Middle frontal gyrus (tissue), 1 donor: ENCODE results near the gene CD44.

Experiments
- DNase-seq: peaks from one replicate; pipeline ENCODE4 v3.0.0-alpha.2; 2015; ENCODE audit warnings: low spot score; ENCODE audit errors: extremely low spot score

The CD44 gene

DNA sequence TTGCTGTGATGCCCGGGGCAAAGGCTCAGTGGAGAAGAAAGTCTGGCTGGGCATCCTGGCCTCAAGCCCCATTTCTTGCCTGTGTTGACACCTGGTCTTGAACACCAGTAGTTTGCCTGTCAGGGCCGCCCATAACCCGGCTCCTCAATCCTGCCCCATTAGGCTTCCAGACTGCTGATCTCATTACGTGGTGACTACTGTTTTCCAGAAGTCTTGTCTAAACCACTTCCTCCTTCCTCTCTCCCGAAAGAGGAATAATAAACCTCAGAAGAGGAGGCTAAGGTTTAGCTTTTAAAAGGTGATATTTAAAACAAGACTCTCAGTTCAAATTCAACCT lies 97.7 kb downstream of the CD44 start:
- DNase-seq, result no peak

DNA sequence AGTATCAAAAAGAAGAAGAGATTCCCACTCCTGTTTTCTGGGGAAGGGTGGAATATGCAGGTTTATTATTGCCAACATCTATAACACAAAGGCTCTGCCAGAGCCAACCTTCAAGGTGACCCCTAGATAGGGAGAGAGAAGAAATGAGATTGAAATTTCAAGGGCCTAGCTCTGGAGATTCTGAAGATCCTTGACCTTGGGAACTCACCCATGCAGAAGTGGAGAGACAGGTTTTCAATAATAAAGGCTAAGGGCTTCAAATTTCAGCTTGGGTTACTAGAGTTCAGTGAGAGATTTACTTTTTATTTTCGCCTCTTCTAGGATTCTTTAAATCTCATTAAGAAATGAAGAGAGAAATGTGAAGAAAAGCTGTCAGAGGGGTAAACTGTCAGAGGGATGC lies 98.4 kb downstream of the CD44 start:
- DNase-seq, result no peak

DNA sequence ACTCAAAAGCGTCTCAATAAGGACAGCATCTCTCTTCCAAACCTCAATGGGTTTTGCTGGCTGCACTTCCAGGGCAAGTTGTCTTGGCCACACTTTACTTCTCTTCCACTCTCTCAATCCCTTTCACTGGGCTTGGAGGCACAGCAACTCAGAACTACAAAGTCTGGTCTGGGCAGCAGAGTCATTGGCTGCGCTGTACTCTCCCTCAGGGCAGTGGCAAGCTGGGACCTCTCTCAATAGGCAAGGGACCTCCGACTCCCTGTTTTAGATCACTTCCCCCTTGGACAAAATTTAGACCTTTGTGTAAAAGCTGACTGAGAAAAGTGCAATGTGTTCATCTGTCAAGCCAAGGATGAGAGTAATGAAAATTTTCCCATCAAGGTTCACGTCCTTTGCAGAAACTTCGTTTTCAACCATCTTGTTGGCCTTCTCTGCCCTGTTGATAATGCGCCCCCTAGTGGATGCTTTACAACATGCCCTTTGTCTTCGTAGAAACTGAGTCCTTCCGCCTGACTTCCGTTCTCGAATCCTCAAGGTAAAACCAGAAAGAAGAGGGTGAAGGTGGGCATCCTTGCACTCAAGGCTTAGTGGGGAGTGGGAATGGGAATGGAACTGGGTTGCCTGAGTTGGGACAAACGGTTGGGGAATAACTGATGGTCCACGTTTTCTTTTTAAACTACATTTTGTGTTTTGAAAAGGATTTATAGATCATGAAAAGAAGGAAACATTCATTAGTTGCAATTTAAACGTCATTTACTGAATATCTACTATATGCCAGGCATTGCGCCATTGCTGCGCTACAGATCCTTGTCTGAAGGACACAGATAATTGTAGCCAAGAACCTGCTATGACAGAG lies 99.1 kb downstream of the CD44 start:
- DNase-seq, result no peak

- no peak for DNase-seq
Observed at GRCh38 chr11:35238882-35239281, 99.9 kb downstream of the CD44 start.

DNA sequence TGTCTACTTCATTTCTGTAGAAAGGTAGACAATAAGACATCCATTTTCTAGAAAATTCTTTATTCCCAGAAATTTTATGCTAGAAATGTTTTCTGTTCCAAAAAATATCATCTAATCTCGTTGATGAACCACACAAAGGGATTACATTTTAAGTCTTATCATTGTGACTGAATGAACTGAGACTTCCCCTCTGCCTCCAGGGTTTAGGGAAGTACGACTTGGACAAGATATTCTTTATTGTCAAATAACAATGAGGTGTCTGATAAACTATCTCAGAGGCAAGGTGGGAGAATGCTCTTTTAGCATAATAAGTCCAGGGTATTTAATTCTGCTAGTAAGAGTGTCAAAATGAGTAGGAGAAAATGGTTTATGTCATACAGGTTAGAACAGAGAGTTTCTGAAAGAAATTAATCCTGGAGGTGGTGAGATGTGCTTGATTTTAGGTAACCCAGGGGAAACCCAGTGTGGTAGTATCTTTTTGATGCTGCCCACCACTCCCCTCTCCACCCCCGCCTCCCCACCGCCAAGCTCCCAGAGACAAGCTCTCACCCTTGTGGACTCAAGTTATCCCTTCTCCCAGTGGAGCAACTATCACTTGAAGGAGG lies 100.6 kb downstream of the CD44 start:
- DNase-seq, result no peak

DNA sequence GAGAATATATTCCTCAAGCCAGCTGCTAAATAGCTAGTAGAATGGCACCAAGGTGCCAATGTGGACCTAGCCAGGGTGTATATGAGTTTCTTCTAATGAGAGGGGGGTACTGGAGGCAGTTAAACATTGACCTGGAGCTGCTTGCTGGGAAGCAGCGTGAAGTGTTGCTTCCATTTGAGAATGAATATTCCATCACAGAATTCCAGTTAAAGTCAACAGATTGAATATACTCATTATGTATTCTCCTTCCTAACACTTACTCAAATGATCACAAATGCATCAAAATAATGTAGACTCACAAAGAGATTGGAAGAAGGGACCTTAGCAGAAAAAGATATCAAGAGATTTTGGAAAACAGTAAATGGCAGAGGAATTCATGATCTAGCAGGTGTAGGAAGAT lies 102.1 kb downstream of the CD44 start:
- DNase-seq, result no peak

GRCh38 chr11:35241531-35241930 lies 102.6 kb downstream of the CD44 start:
- no peak for DNase-seq

GRCh38 chr11:35242412-35243242 lies 103.7 kb downstream of the CD44 start:
- no peak for DNase-seq

- no peak for DNase-seq
Observed at GRCh38 chr11:35243774-35244173, 104.8 kb downstream of the CD44 start.

DNA sequence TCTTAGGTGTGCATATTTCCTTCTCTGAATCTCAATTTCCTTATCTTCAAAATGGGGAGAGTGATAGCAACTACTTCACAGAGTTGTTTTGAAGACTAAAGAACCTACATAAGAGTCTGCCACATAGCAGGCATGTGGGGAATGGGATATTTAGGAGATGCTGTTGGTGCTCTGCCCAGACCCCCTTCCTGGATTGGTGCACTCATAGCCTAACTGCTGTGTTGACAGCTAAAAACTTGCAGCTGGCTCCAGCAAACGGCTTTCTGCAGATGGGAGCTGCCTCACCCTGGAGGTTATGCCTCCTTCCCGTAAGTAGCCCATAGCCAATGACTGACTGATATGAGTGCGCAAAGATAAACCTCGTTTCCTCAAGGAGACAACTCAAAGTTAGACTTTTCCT lies 106.1 kb downstream of the CD44 start:
- no peak for DNase-seq

- no peak for DNase-seq
Observed at GRCh38 chr11:35245786-35246185, 106.8 kb downstream of the CD44 start.

DNA sequence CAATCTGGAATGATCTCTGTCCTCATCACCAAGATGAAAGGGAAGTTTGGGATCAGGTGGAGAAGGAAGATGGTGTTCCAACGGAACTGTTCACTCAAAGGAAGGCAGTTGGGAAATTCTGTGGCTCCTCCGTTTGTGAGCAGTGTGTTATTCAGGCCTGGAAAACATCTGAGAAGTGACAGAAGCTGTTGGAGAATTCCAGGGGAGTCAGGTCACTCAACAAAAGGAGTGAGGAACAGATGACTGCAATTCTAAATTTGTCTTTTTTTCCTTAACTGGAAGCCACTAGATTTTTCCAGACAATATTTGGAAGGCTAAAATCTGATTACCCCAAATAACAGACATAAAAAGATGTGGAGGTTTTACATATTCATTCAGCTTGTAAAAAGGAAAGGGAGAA lies 107.8 kb downstream of the CD44 start:
- no peak for DNase-seq

- no peak for DNase-seq
Observed at GRCh38 chr11:35247428-35247827, 108.5 kb downstream of the CD44 start.

GRCh38 chr11:35247863-35248262 lies 108.9 kb downstream of the CD44 start:
- DNase-seq, result no peak

DNA sequence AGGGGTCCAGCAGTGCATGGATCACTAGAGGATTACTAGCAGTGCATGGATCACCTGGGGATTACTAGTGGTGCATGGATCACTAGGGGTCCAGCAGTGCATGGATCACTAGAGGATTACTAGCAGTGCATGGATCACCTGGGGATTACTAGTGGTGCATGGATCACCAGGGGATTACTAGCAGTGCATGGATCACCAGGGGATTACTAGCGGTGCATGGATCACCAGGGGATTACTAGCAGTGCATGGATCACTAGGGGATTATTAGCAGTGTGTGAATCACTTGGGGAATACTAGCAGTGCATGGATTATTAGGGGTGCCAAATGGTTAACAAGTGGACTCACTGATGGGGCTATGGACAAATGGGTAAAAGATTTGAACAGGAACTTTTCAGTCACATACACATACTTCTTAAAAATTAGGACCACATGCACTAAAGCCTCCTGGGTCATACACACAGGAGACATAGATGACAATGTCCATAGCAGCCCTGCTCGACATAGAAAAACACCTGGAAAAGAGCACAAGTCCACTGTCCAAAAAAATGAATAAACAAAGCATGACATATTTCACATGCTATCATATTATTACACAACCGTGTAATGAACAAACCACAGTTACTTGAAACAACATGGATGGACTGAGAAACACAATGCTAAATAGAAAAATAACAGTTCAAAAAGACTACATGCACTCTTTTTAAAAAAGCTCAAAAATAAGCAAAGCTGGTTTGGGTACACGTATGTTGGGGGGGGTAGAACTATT lies 109.8 kb downstream of the CD44 start:
- no peak for DNase-seq

GRCh38 chr11:35250192-35250591 lies 111.2 kb downstream of the CD44 start:
- no peak for DNase-seq

DNA sequence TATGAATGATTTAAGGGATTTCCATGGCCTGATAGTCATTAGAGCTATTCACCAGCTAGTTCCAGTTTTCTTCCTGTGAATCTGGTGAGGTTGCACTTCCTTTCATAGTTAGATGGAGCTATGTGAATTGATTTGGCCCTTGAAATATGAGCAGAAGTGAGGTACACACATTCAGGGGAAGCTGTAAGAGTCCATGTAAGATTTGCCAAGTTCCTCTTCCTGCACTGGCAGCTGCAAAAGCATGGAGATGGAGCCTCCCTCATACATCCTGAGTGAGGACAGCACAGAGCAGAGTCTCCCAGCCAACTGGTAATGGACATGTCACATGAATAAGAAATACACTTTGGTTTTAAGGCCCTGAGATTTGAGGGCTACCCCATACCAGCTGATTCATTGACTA lies 111.7 kb downstream of the CD44 start:
- DNase-seq, result no peak

- DNase-seq, result no peak
Observed at GRCh38 chr11:35253237-35253636, 114.3 kb downstream of the CD44 start.

DNA sequence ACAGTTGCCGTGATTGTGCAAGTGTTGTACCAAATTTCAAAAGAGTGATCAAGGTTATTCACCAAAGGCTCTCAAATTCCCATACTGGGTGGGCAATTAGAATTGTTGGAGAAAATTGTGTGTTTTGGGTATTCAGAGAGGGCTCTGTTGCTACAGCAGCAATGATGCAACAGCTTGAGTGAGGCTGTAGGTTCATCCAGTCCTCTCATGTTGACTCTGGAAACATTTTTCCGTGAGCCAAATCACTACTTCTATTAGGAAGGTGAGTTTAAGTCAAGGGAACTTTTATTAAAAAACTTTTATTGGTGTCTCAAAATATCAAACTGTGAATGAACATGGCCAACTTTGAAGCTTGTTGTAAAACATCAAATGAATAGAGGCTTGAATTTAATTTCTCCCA lies 116.5 kb downstream of the CD44 start:
- DNase-seq, result no peak

GRCh38 chr11:35256296-35256695 lies 117.3 kb downstream of the CD44 start:
- DNase-seq, result no peak

- DNase-seq, result no peak
Observed at GRCh38 chr11:35257281-35257680, 118.3 kb downstream of the CD44 start.

GRCh38 chr11:35259529-35259928 lies 120.6 kb downstream of the CD44 start:
- no peak for DNase-seq
